GM18868 (cell line): ENCODE measurements around the gene CALHM3.

ENCODE experiments used
- ATAC-seq: cut with Tn5 transposase; IDR thresholded peaks from one replicate; pipeline ENCODE4 v1.9.1; 2021; ENCODE audit warnings: mild to moderate bottlenecking, moderate library complexity; ENCODE audit not compliant: unreplicated experiment

Gene CALHM3

GRCh38 chr10:103451091-103451813, 27.8 kb downstream of the CALHM3 start:
- no peak for ATAC-seq

GRCh38 chr10:103450201-103450695, 28.8 kb downstream of the CALHM3 start:
- ATAC-seq = no peak

- no peak for ATAC-seq
Observed at GRCh38 chr10:103449208-103450144, 29.6 kb downstream of the CALHM3 start.

- no peak for ATAC-seq
Observed at GRCh38 chr10:103448746-103449145, 30.3 kb downstream of the CALHM3 start.

- ATAC-seq = no peak
Observed at GRCh38 chr10:103447187-103447586, 31.9 kb downstream of the CALHM3 start.

GRCh38 chr10:103445767-103446567, 33.1 kb downstream of the CALHM3 start:
- no peak for ATAC-seq

- ATAC-seq = no peak
Observed at GRCh38 chr10:103445366-103445765, 33.7 kb downstream of the CALHM3 start.

GRCh38 chr10:103444478-103444877, 34.6 kb downstream of the CALHM3 start:
- no peak for ATAC-seq

GRCh38 chr10:103443475-103444185, 35.4 kb downstream of the CALHM3 start:
- ATAC-seq = no peak

GRCh38 chr10:103442031-103442461, 37.0 kb downstream of the CALHM3 start:
- no peak for ATAC-seq

GRCh38 chr10:103441611-103442010, 37.4 kb downstream of the CALHM3 start:
- no peak for ATAC-seq

- no peak for ATAC-seq
Observed at GRCh38 chr10:103441206-103441605, 37.8 kb downstream of the CALHM3 start.

GRCh38 chr10:103440416-103440815, 38.6 kb downstream of the CALHM3 start:
- ATAC-seq = no peak

GRCh38 chr10:103439776-103440175, 39.3 kb downstream of the CALHM3 start:
- no peak for ATAC-seq

GRCh38 chr10:103433858-103434257, 45.2 kb downstream of the CALHM3 start:
- ATAC-seq = no peak

GRCh38 chr10:103431902-103432301, 47.1 kb downstream of the CALHM3 start:
- no peak for ATAC-seq

- ATAC-seq = no peak
Observed at GRCh38 chr10:103429647-103430046, 49.4 kb downstream of the CALHM3 start.

- no peak for ATAC-seq
Observed at GRCh38 chr10:103428989-103429643, 49.9 kb downstream of the CALHM3 start.

- ATAC-seq = no peak
Observed at GRCh38 chr10:103427866-103428265, 51.2 kb downstream of the CALHM3 start.

- no peak for ATAC-seq
Observed at GRCh38 chr10:103423748-103424147, 55.3 kb downstream of the CALHM3 start.
